HepG2 (cell line): ENCODE measurements around the gene LRRC73. TPM values are rescaled to one million over a fixed set of nuclear protein-coding genes. Genes with fewer than 3 reads are reported as not detected.
A peak's percentile ranks its signal among the peaks of the same experiment; 100 is the strongest.

ENCODE experiments used
- ATAC-seq: fragments of 200-7000 bp; cut with Tn5 transposase; 3 replicates; pipeline ENCODE4 v1.9.1; 2020; ENCODE audit warnings: mild to moderate bottlenecking, moderate library complexity
- BruUV-seq: library from RNA; stranded (reverse); fragments of 400-500 nt; replicated peaks from 2 replicates; lab custom pipeline; 2021; lab: Mats Ljungman, UMichigan
- CTCF ChIA-PET: fragments of 300-600 bp; formaldehyde crosslinking; extraction: SDS; loops from one replicate; lab custom pipeline; 2021; ENCODE audit warnings: low total read pairs, inconsistent platforms, low intra/inter-chr PET ratio; lab: Yijun Ruan, JAX
- POLR2A ChIA-PET: fragments of 350-600 bp; sonication (Branson Sonifier 250); formaldehyde crosslinking; loops from one replicate; lab custom pipeline; 2020; ENCODE audit warnings: antibody characterized with exemption, inconsistent platforms; lab: Yijun Ruan, JAX
- DNase-seq: peaks from one replicate; pipeline ENCODE4 v3.0.0-alpha.2; 2015; ENCODE audit warnings: low spot score
- FAIRE-seq: peaks from 3 replicates; lab custom pipeline; 2011; peaks lifted over from hg19 to GRCh38; lab: Jason Lieb, UNC
- H2AFZ ChIP-seq: one replicate; pipeline ENCODE4 v1.6.1; 2011; ENCODE audit warnings: low read length, inconsistent platforms
- H3K27ac ChIP-seq: fragments of 300-600 bp; 3 replicates; pipeline ENCODE4 v1.8.0; 2011; ENCODE audit warnings: mixed run types, mild to moderate bottlenecking, mixed read lengths, low read length, inconsistent platforms; ENCODE audit not compliant: insufficient read depth; ENCODE audit errors: extremely low read length
- H3K27me3 ChIP-seq, 2 experiments: fragments of 200-600 bp in 1 of 2; 2 replicates in 1 of 2; 3 replicates in 1 of 2; pipeline versions ENCODE4 v1.6.0 to v1.8.0; 2011; ENCODE audit warnings: low read length in 2 of 2, mild to moderate bottlenecking in 2 of 2, moderate library complexity in 2 of 2, inconsistent platforms in 1 of 2; ENCODE audit not compliant: insufficient read depth in 2 of 2, control insufficient read depth in 1 of 2
- H3K36me3 ChIP-seq, 2 experiments: fragments of 200-600 bp in 1 of 2; replicated peaks in 1 of 2; 2 replicates in 1 of 2; 3 replicates in 1 of 2; pipeline versions ENCODE4 v1.5.1 to v1.8.0; 2011; ENCODE audit warnings: low read length in 2 of 2, inconsistent platforms in 1 of 2; ENCODE audit not compliant: insufficient read depth in 2 of 2, control insufficient read depth in 1 of 2
- H3K4me1 ChIP-seq: 2 replicates; pipeline ENCODE4 v1.5.1; 2012; ENCODE audit warnings: low read length, inconsistent platforms; ENCODE audit not compliant: insufficient read depth
- H3K4me2 ChIP-seq: 2 replicates; pipeline ENCODE4 v1.6.0; 2011; ENCODE audit warnings: low read depth, low read length, inconsistent platforms
- H3K4me3 ChIP-seq, 3 experiments: fragments of 200-600 bp in 1 of 3; sonication (generic), shearing (Covaris generic) in 1 of 3; replicated peaks in 1 of 3; 2 replicates each; pipeline ENCODE4 v1.5.1; 2011 to 2016; ENCODE audit warnings: low read length in 3 of 3, inconsistent platforms in 2 of 3, low read depth in 2 of 3, mild to moderate bottlenecking in 2 of 3, control low read depth in 1 of 3, mixed read lengths in 1 of 3; ENCODE audit not compliant: insufficient read depth in 1 of 3
- H3K79me2 ChIP-seq: one replicate; pipeline ENCODE4 v1.6.1; 2011; ENCODE audit warnings: low read length, inconsistent platforms; ENCODE audit not compliant: insufficient read depth
- H3K9ac ChIP-seq: 2 replicates; pipeline ENCODE4 v1.6.0; 2011; ENCODE audit warnings: mild to moderate bottlenecking, low read depth, low read length, inconsistent platforms; ENCODE audit not compliant: insufficient read depth
- H3K9me3 ChIP-seq: 2 replicates; pipeline ENCODE4 v1.5.1; 2012; ENCODE audit warnings: mild to moderate bottlenecking, low read length
- H4K20me1 ChIP-seq: 2 replicates; pipeline ENCODE4 v1.6.0; 2011; ENCODE audit warnings: inconsistent platforms, mild to moderate bottlenecking, low read length, moderate library complexity; ENCODE audit not compliant: insufficient read depth
- HOXA3 ChIP-seq: sonication (generic); formaldehyde crosslinking; IDR thresholded peaks from 2 replicates; pipeline ENCODE4 v1.5.0; 2020; ENCODE audit warnings: missing genetic modification reagents
- POLR2A ChIP-seq, 2 experiments: IDR thresholded peaks; 2 replicates each; pipeline ENCODE4 v1.6.1; 2011; ENCODE audit warnings: low read depth in 2 of 2, low read length in 2 of 2, mild to moderate bottlenecking in 1 of 2, moderate library complexity in 1 of 2; ENCODE audit not compliant: insufficient read depth in 1 of 2
- RBM22 ChIP-seq: fragments of 200-400 bp; formaldehyde crosslinking; optimal IDR thresholded peaks from 2 replicates; pipeline ENCODE3; 2017; ENCODE audit warnings: mild to moderate bottlenecking, low read length, moderate library complexity
- RXRA ChIP-seq: sonication (generic); formaldehyde crosslinking; IDR thresholded peaks from 2 replicates; pipeline ENCODE4 v1.5.1; 2020; ENCODE audit warnings: missing genetic modification reagents
- WGBS: methylation state at CpG from one replicate; pipeline ENCODE4 v1.1.6; 2017; ENCODE audit warnings: low lambda C conversion rate; 5-methylcytosine and 5-hydroxymethylcytosine counted together
- in situ Hi-C: cut with HindIII; loops from 2 replicates; pipeline ENCODE4 v1.10.0; 2017; ENCODE audit warnings: low pct_unique_long_range_greater_than_20kb; ENCODE audit not compliant: extremely low pct_ligation_motif_present
- intact Hi-C: fragments of 100-400 bp; cut with micrococcal nuclease; formaldehyde crosslinking; loops from one replicate; pipeline ENCODE4 v1.10.0; 2022; ENCODE audit not compliant: unreplicated experiment
- polyA plus RNA-seq, 8 experiments: library from polyadenylated mRNA; depleted of rRNA in 3 of 8; stranded (reverse) in 7 of 8; unstranded in 1 of 8; fragments of >200 nt; fragmentation: Illumina TruSeq in 4 of 8; extraction: Trizol in 4 of 8; gene quantifications; 2 replicates each; pipeline versions ENCODE4 v1.2.1 to v1.2.3, GENCODE V29; 2011 to 2016; ENCODE audit warnings: low read depth in 4 of 8, missing spikeins in 1 of 8, mixed read lengths in 1 of 8; ENCODE audit not compliant: insufficient read depth in 1 of 8
- total RNA-seq, 5 experiments: library from RNA; depleted of rRNA; stranded (reverse); fragments of >200 nt; fragmentation: Illumina TruSeq; extraction: Trizol; gene quantifications; 2 replicates each; pipeline ENCODE4 v1.2.3, GENCODE V29; 2016; ENCODE audit warnings: low read depth in 1 of 5
- TF ChIP-seq, protein P1 (sequence below): conservative IDR thresholded peaks from 2 replicates; pipeline ENCODE4 v1.6.1; 2018; ENCODE audit warnings: missing genetic modification reagents

LRRC73 gene
- total and polyA plus RNA-seq, 2 of the 13 experiments (the other 11 are each of a cell fraction or from before 2014, with no cell fraction given): 0.11 to 0.12 TPM

DNA sequence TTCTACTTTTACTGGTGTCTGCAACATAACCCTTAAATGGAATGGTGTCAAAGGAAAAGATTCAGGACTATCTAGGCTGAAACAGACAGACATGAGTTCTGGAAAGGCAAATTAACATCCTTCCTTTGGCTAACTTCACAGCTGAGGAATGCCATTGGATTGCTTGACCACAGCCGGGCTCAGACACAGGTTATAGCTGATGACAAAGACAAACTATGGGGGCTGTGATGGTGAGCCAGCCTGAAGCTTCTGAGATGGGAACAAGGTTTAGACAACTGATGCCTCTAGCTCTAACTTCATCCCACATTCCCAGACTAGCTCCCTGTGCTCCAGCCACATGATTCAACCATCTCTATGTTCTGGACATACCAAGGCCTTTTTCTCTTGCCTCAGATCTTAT lies 22.1 kb upstream of the LRRC73 start:
- POLR2A ChIA-PET: no interaction called here
- Histone ChIP-seq H3K4me3 (no peak overlapping the region), H3K9ac (no peak overlapping the region), H2AFZ (no peak overlapping the region), H3K36me3 (peaks cover 40 to 78% of the 10 kb centered on the region in 2 experiments), H3K4me1 (no peaks in the 10 kb centered on the region), H4K20me1 (no peaks in the 10 kb centered on the region), H3K4me2 (no peak overlapping the region), H3K27ac (no peak overlapping the region), H3K27me3 (no peaks in the 10 kb centered on the region), H3K79me2 (no peaks in the 10 kb centered on the region), H3K9me3 (no peaks in the 10 kb centered on the region)
- in situ Hi-C loops: no loop called here
- ATAC-seq: no peak
- FAIRE-seq: no peak
- TF ChIP-seq HOXA3 (CRISPR knock-in tag): no peak
- CTCF ChIA-PET: no interaction called here
- no peak for DNase-seq
- intact Hi-C loops: no loop called here
- no TSS peak for BruUV-seq
- 100% methylated on average over 1 of the region's 1 CpG for WGBS

DNA sequence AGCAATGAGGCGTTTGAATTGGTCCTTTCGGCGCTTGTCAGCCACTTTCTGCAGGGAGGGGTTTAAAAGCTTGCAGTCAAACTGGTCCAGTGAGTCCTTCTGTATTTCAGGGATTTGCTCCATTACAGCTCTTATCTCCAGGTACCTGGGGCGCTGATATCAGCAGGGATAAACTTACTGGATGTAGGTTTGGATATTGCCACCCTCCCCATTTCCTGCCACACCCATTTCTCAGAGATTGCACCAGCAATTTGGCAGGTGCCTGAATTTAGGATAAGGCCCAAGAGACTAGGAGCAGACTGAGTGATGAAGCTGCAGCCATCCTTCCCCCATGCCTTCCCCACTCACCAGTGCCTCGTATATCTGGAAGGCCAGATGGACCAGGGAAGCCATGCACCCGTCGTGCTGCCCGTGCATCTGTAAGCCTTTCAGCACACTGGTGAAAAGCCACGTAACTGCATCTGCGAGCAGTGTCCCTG lies 14.4 kb upstream of the LRRC73 start:
- no peak overlapping the region for H3K4me3 ChIP-seq
- no peaks in the 10 kb centered on the region for H3K4me1 ChIP-seq
- no peaks in the 10 kb centered on the region for H4K20me1 ChIP-seq
- no peak overlapping the region for H3K4me2 ChIP-seq
- no TSS peak for BruUV-seq
- no peaks in the 10 kb centered on the region for H3K9me3 ChIP-seq
- POLR2A ChIA-PET: interaction anchor here (1.5 kb wide), 1 partner anchor 14 kb away, joined by 5 read pairs; the partner anchor contains the start of gene LRRC73
- over 99% methylated on average over 10 of the region's 10 CpGs for WGBS
- no peak overlapping the region for H3K9ac ChIP-seq
- TF ChIP-seq, protein P1, sequence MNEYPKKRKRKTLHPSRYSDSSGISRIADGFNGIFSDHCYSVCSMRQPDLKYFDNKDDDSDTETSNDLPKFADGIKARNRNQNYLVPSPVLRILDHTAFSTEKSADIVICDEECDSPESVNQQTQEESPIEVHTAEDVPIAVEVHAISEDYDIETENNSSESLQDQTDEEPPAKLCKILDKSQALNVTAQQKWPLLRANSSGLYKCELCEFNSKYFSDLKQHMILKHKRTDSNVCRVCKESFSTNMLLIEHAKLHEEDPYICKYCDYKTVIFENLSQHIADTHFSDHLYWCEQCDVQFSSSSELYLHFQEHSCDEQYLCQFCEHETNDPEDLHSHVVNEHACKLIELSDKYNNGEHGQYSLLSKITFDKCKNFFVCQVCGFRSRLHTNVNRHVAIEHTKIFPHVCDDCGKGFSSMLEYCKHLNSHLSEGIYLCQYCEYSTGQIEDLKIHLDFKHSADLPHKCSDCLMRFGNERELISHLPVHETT: no peak
- TF ChIP-seq RBM22 (peak; percentile 35), POLR2A (IDR thresholded peaks at IDR 0.05; ENCODE audit: insufficient read depth in 1 of 2, low read depth in 2 of 2, low read length in 2 of 2) (peak in 1 of 2 experiments; percentile 16; a peak in 1 of 4 replicates), RXRA (CRISPR knock-in tag) (no peak)
- H3K27me3 ChIP-seq: no peaks in the 10 kb centered on the region
- intact Hi-C loops (no loop called here), in situ Hi-C loops (no loop called here)
- ATAC-seq: no peak; the same call in 2 of the 3 replicates
- no peak for FAIRE-seq
- peaks cover 2% of the 10 kb centered on the region for H3K79me2 ChIP-seq
- H2AFZ ChIP-seq: no peak overlapping the region
- H3K27ac ChIP-seq: no peak overlapping the region
- peaks cover 62 to 95% of the 10 kb centered on the region in 2 experiments for H3K36me3 ChIP-seq
- CTCF ChIA-PET: no interaction called here
- DNase-seq: no peak
